Measurements from ENCODE around the gene LRRC53.

- TF ChIP-seq EZH2 (IDR thresholded peaks at IDR 0.05; ENCODE audit: borderline replicate concordance, insufficient read depth, low read depth, low read length, poor library complexity, severe bottlenecking), result no peak
- TF ChIP-seq CTCF (IDR thresholded peaks at IDR 0.05), result no peak
Observed at GRCh38 chr1:74530892-74531291, 18.5 kb upstream of the LRRC53 start.
